Chondrocyte (in vitro differentiated cells): ENCODE measurements around the gene SPINT4. TPM values are rescaled to one million over a fixed set of nuclear protein-coding genes. Genes with fewer than 3 reads are reported as not detected.

ENCODE experiments used
- DNase-seq: peaks from one replicate; pipeline ENCODE4 v3.0.0; 2021; ENCODE audit warnings: mixed read lengths, low spot score
- H3K27ac Mint-ChIP-seq: one replicate; pipeline ENCODE4 v1.8.0; 2021; ENCODE audit warnings: mild to moderate bottlenecking, moderate library complexity, mixed read lengths; ENCODE audit not compliant: unreplicated experiment
- H3K27me3 Mint-ChIP-seq: 2 replicates; pipeline ENCODE4 v1.8.0; 2021; ENCODE audit warnings: low read depth, mixed read lengths
- H3K36me3 Mint-ChIP-seq: 2 replicates; pipeline ENCODE4 v1.8.0; 2021; ENCODE audit warnings: low read depth, mixed read lengths
- H3K4me1 Mint-ChIP-seq: 2 replicates; pipeline ENCODE4 v1.8.0; 2021; ENCODE audit warnings: low read depth, mild to moderate bottlenecking, mixed read lengths
- H3K4me3 Mint-ChIP-seq: one replicate; pipeline ENCODE4 v1.8.0; 2021; ENCODE audit warnings: mild to moderate bottlenecking, moderate library complexity, mixed read lengths; ENCODE audit not compliant: unreplicated experiment
- H3K9me3 Mint-ChIP-seq: 2 replicates; pipeline ENCODE4 v1.8.0; 2021; ENCODE audit warnings: low read depth, mixed read lengths
- CTCF ChIP-seq: fragments of 200-600 bp; sonication (generic); IDR thresholded peaks from 2 replicates; pipeline ENCODE4 v1.5.0; 2021; ENCODE audit warnings: antibody characterized with exemption, mild to moderate bottlenecking, moderate library complexity
- total RNA-seq: library from RNA; stranded (reverse); gene quantifications from 3 replicates; pipeline ENCODE4 v1.2.1, GENCODE V29; 2021

Gene SPINT4
- total RNA-seq, 1 donor from 2014 or later: not detected

- no peak for TF ChIP-seq CTCF
- Mint-ChIP-seq H3K4me3 (no peak overlapping the region), H3K27ac (no peak overlapping the region), H3K27me3 (peaks cover 19% of the 10 kb centered on the region), H3K9me3 (no peaks in the 10 kb centered on the region), H3K36me3 (no peaks in the 10 kb centered on the region), H3K4me1 (no peaks in the 10 kb centered on the region)
- DNase-seq: no peak
Observed at GRCh38 chr20:45765307-45765875, 43.2 kb downstream of the SPINT4 start.

- H3K4me1 Mint-ChIP-seq: peaks cover 4% of the 10 kb centered on the region
- H3K27ac Mint-ChIP-seq: no peak overlapping the region
- DNase-seq: no peak
Observed at GRCh38 chr20:45765980-45766379, 43.8 kb downstream of the SPINT4 start.

GRCh38 chr20:45768479-45768878 lies 46.3 kb downstream of the SPINT4 start:
- H3K27me3 Mint-ChIP-seq: peaks cover 11% of the 10 kb centered on the region
- H3K4me3 Mint-ChIP-seq: no peak overlapping the region
- no peaks in the 10 kb centered on the region for H3K36me3 Mint-ChIP-seq
- H3K9me3 Mint-ChIP-seq: no peaks in the 10 kb centered on the region
- H3K27ac Mint-ChIP-seq: no peak overlapping the region
- no peak for TF ChIP-seq CTCF
- peaks cover 12% of the 10 kb centered on the region for H3K4me1 Mint-ChIP-seq
- no peak for DNase-seq

More at GRCh38 chr20:45765980-45766379, 43.8 kb downstream of the SPINT4 start:
- Mint-ChIP-seq H3K9me3 (no peaks in the 10 kb centered on the region), H3K27me3 (peaks cover 14% of the 10 kb centered on the region), H3K4me3 (no peak overlapping the region), H3K36me3 (no peaks in the 10 kb centered on the region)
- TF ChIP-seq CTCF: no peak

GRCh38 chr20:45771182-45771759 lies 49.1 kb downstream of the SPINT4 start:
- Mint-ChIP-seq H3K27me3 (peaks cover 6% of the 10 kb centered on the region), H3K4me1 (peaks cover 14% of the 10 kb centered on the region), H3K36me3 (no peaks in the 10 kb centered on the region), H3K9me3 (no peaks in the 10 kb centered on the region), H3K27ac (peak overlapping the region; percentile 83), H3K4me3 (no peak overlapping the region)
- DNase-seq: no peak
- TF ChIP-seq CTCF: peak; percentile 100

GRCh38 chr20:45772693-45773092 lies 50.5 kb downstream of the SPINT4 start:
- Mint-ChIP-seq H3K27ac (no peak overlapping the region), H3K9me3 (no peaks in the 10 kb centered on the region), H3K4me3 (no peak overlapping the region), H3K36me3 (no peaks in the 10 kb centered on the region), H3K27me3 (peaks cover 2% of the 10 kb centered on the region), H3K4me1 (peaks cover 14% of the 10 kb centered on the region)
- TF ChIP-seq CTCF: no peak
- DNase-seq: no peak
